ENCODE results near the gene GRIN2A. TPM values are rescaled to one million over a fixed set of nuclear protein-coding genes. Genes with fewer than 3 reads are reported as not detected.

The GRIN2A gene
- total RNA-seq, 1 donor from 2014 or later = not detected

DNA sequence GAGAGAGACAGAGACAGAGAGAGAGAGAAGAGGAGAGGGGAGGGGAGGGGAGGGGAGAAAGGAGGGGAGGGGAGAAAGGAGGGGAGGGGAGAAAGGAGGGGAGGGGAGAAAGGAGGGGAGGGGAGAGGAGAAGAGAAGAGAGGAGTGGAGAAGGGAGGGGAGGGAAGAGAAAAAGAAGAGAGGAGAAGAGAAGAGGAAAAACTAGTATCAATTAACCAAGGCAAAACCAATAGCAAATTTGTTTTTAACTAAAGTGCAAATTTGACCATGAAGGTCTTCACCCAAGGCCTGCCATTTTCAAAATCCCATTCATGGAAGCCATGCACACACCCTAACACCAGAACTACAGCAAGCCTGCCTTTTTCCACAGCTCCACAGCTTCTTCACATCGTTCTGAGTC, 16.6 kb downstream of the GRIN2A start:
- H3K27me3 ChIP-seq (ENCODE audit: control insufficient read depth, insufficient read depth, low read length) = no peaks in the 10 kb centered on the region

DNA sequence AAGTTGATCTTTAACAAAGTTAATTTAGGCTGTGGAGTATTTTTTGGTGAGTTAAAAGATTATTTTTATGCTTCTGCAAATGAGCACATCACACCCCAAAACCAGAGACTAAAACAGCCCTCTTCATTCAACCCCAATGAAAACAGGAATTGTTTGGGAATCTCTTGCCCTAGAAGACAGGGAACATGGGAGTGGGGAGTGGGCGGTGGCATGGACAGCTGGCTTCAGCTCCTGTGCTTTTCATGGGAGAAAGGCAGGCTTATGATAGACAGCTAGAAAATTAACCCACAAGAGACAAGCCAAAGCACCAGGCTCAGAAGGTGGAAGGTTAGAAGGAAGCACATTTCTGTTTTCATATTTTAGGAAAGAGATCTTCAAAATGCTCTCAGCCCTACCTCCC, 19.2 kb downstream of the GRIN2A start:
- Histone ChIP-seq H3K36me3 (ENCODE audit: control insufficient read depth, insufficient read depth, low read length) (no peaks in the 10 kb centered on the region), H3K27me3 (ENCODE audit: control insufficient read depth, insufficient read depth, low read length) (no peaks in the 10 kb centered on the region), H3K4me3 (ENCODE audit: low read depth, low read length) (no peak overlapping the region)
- DNase-seq (ENCODE audit: low read depth) = no peak
- TF ChIP-seq, protein P1, sequence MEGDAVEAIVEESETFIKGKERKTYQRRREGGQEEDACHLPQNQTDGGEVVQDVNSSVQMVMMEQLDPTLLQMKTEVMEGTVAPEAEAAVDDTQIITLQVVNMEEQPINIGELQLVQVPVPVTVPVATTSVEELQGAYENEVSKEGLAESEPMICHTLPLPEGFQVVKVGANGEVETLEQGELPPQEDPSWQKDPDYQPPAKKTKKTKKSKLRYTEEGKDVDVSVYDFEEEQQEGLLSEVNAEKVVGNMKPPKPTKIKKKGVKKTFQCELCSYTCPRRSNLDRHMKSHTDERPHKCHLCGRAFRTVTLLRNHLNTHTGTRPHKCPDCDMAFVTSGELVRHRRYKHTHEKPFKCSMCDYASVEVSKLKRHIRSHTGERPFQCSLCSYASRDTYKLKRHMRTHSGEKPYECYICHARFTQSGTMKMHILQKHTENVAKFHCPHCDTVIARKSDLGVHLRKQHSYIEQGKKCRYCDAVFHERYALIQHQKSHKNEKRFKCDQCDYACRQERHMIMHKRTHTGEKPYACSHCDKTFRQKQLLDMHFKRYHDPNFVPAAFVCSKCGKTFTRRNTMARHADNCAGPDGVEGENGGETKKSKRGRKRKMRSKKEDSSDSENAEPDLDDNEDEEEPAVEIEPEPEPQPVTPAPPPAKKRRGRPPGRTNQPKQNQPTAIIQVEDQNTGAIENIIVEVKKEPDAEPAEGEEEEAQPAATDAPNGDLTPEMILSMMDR (IDR thresholded peaks at IDR 0.05; ENCODE audit: insufficient read depth, low read length, severe bottlenecking) = no peak
- FAIRE-seq = no peak

More for the DNA sequence above, 16.6 kb downstream of the GRIN2A start:
- H3K36me3 ChIP-seq (ENCODE audit: control insufficient read depth, insufficient read depth, low read length) = no peaks in the 10 kb centered on the region
- TF ChIP-seq, protein P1 (IDR thresholded peaks at IDR 0.05; ENCODE audit: insufficient read depth, low read length, severe bottlenecking) = no peak
- H3K4me3 ChIP-seq (ENCODE audit: low read depth, low read length) = no peak overlapping the region
- DNase-seq (ENCODE audit: low read depth) (no peak), FAIRE-seq (no peak)

DNA sequence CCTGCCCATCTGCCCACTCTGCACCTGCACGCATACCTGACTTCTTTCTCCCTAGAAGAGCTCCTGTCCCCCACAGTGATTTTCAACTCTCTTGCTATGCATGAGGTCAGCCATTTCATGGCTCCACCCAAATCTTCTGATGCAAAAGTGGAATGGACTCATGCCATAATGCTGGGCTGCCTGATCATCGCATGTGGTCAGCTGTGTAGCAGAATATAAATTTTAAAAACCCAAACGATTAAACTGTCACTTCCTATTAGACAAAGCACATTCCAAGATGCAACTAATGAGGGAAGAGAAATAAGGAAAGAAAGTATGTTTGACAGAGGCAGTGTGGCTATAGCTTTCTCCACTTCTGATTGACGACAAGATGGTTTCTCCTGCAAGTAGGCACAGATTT, 26.1 kb downstream of the GRIN2A start:
- H3K4me3 ChIP-seq (ENCODE audit: low read depth, low read length) = no peak overlapping the region
- TF ChIP-seq, protein P1 (IDR thresholded peaks at IDR 0.05; ENCODE audit: insufficient read depth, low read length, severe bottlenecking) = no peak
- FAIRE-seq = no peak
- H3K36me3 ChIP-seq (ENCODE audit: control insufficient read depth, insufficient read depth, low read length) = no peaks in the 10 kb centered on the region
- no peak for DNase-seq (ENCODE audit: low read depth)
- H3K27me3 ChIP-seq (ENCODE audit: control insufficient read depth, insufficient read depth, low read length) = no peaks in the 10 kb centered on the region

DNA sequence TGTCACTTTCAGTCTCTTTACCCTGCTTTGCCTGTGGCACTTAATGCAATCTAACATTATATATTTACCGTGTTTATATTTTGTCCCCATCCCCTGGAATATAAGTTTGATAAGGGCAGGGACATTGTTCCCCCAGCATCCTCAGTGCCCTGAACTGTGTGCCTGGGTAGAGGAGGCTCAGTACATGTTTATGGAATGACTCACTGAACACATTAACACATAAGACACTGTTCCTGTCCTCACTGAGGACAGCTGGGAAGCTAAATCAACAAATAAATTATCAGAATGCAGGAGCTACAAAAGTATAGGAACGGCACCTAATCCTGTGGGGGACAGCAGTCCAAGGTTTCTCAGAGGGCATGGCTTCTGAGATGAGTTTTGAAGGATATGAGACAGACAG, 27.8 kb downstream of the GRIN2A start:
- H3K27me3 ChIP-seq (ENCODE audit: control insufficient read depth, insufficient read depth, low read length) = no peaks in the 10 kb centered on the region
- FAIRE-seq (no peak), DNase-seq (ENCODE audit: low read depth) (no peak)
- H3K4me3 ChIP-seq (ENCODE audit: low read depth, low read length) = no peak overlapping the region
- TF ChIP-seq, protein P1 (IDR thresholded peaks at IDR 0.05; ENCODE audit: insufficient read depth, low read length, severe bottlenecking) = no peak
- no peaks in the 10 kb centered on the region for H3K36me3 ChIP-seq (ENCODE audit: control insufficient read depth, insufficient read depth, low read length)

DNA sequence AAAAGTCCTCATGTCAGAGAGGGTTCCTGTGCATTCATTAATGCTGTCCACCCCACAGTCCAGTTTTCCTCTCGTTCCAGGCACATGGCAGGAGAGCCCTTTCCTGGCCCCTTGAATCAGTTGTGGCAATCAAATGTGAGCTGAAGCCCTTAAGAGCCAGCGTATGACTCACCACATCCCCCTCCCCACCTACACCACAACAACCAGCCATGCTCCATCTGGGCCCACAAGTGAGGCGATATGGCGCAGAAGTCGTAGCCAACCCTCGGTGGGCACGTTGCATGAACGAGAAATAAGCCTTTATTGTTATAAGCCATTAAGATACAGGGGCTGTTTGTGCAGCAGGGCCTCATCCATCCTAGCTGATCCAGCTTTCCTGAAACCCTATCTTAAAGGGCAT, 28.2 kb downstream of the GRIN2A start:
- no peak for DNase-seq (ENCODE audit: low read depth)
- FAIRE-seq = no peak
- H3K27me3 ChIP-seq (ENCODE audit: control insufficient read depth, insufficient read depth, low read length) = no peaks in the 10 kb centered on the region
- TF ChIP-seq, protein P1 (IDR thresholded peaks at IDR 0.05; ENCODE audit: insufficient read depth, low read length, severe bottlenecking) = no peak
- H3K36me3 ChIP-seq (ENCODE audit: control insufficient read depth, insufficient read depth, low read length) = no peaks in the 10 kb centered on the region
- no peak overlapping the region for H3K4me3 ChIP-seq (ENCODE audit: low read depth, low read length)

DNA sequence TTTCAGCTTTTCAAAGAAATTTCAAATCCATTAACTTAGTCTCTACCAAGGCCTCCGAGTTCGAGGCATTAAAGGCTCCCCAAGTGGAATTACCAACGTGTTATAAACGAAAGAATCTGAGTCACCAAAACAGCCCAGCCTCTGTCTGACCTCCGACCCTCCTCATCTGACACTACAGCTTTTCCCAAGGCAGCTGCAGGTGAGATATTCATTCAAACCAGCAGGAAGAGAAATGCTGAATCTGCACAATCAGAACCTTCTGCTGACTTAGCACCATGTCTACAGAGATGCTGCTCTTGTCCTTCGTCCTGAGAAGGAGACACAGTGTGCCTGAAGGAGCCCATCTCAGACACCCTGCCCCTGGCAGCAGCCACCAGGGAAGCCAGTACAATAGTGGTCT, 30.5 kb downstream of the GRIN2A start:
- H3K27me3 ChIP-seq (ENCODE audit: control insufficient read depth, insufficient read depth, low read length) = no peaks in the 10 kb centered on the region
- TF ChIP-seq, protein P1 (IDR thresholded peaks at IDR 0.05; ENCODE audit: insufficient read depth, low read length, severe bottlenecking) = no peak
- H3K4me3 ChIP-seq (ENCODE audit: low read depth, low read length) = no peak overlapping the region
- DNase-seq (ENCODE audit: low read depth) (no peak), FAIRE-seq (no peak)
- no peaks in the 10 kb centered on the region for H3K36me3 ChIP-seq (ENCODE audit: control insufficient read depth, insufficient read depth, low read length)

All from bronchial epithelial cell (primary cell).